ENCODE data around the gene CCNB1.
"Not testable (repeated sequence)": the region's sequence is repeated elsewhere in the genome, so short reads cannot be mapped to it uniquely, and the experiment has no call there.

Gene CCNB1

DNA sequence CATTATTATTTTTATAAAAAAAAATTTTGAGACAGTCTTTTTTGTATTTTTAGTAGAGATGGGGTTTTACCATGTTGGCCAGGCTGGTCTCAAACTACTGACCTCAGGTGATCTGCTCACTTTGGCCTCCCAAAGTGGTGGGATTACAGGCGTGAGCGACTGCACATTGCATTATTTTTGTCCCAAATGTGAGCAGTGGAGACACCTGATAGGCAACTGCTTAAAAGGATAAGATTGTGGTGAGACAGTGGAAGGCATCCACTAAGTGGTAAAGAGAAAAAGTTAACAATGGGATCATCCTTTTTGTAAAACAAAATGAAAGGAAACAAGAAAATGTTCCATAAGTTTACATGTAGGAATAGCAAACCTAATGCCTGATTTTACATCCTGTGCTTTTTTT lies 20.4 kb downstream of the CCNB1 start:
- DNase-seq: no peak

GRCh38 chr5:69188811-69189161 lies 21.8 kb downstream of the CCNB1 start:
- DNase-seq: no peak

GRCh38 chr5:69189162-69190086 lies 22.5 kb downstream of the CCNB1 start, which contains the start of gene CENPH:
CENPH (plus strand) TSS chr5:69189583; CDS start chr5:69189635, 52 bp downstream.
- peak; percentile 93 for DNase-seq

GRCh38 chr5:69202497-69202896 lies 35.5 kb downstream of the CCNB1 start:
- DNase-seq: no peak

- no peak for DNase-seq
These were observed 39.7 kb downstream of the CCNB1 start for GRCh38 chr5:69206528-69207190.

DNA sequence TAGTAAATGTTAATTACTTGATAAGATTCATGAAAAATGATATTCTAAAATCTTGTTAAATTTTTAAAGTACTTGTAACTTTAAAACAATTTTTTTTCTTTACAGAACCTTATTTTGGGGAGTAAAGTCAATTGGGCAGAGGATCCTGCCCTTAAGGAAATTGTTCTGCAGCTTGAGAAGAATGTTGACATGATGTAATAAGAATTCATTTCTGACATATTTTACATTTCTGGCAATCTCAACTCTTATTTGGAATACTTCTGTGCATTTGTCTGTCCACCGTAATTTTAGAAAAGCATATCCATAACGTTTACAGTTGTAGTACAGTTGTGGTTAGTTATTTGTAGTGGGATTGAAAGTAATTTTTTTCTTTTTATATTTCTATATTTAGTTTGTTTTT lies 42.7 kb downstream of the CCNB1 start:
- DNase-seq: no peak

GRCh38 chr5:69211200-69211599 lies 44.2 kb downstream of the CCNB1 start:
- no peak for DNase-seq

- peak; percentile 30 for DNase-seq
These were observed 45.1 kb downstream of the CCNB1 start for GRCh38 chr5:69212022-69212421.

DNA sequence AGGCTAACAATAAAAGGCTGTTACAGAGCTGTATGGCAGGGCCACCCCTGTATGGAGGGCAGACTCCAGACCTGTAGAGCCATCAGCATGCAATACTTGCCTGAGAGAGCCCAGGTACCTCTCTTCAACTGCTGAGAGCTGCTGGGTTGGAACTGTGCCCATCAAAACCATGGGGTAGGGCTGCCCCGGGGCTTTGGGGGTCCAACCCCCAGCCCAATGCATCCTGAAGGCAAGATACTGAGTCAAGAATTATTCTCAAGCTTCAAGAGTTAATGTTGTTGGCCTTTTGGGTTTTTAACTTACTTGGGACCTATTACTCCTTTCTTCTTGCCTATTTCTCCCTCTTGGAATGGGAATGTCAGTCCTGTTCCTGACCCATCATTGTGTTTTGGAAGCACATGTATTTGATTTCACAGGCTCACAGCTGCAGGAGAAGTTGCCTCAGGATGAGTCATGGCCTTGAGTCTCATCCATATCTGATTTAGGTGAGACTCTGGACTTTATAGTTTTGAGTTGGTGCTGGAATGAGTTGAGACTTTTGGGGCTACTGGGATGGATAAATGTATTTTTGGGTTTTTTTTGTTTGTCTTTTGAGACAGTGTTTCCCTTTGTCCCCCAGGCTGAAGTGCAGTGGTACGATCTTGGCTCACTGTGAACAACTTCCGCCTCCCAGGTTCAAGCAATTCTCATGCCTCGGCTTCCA lies 46.7 kb downstream of the CCNB1 start:
- no peak for DNase-seq

- DNase-seq: no peak
These were observed 50.2 kb downstream of the CCNB1 start for GRCh38 chr5:69217151-69217511.

DNA sequence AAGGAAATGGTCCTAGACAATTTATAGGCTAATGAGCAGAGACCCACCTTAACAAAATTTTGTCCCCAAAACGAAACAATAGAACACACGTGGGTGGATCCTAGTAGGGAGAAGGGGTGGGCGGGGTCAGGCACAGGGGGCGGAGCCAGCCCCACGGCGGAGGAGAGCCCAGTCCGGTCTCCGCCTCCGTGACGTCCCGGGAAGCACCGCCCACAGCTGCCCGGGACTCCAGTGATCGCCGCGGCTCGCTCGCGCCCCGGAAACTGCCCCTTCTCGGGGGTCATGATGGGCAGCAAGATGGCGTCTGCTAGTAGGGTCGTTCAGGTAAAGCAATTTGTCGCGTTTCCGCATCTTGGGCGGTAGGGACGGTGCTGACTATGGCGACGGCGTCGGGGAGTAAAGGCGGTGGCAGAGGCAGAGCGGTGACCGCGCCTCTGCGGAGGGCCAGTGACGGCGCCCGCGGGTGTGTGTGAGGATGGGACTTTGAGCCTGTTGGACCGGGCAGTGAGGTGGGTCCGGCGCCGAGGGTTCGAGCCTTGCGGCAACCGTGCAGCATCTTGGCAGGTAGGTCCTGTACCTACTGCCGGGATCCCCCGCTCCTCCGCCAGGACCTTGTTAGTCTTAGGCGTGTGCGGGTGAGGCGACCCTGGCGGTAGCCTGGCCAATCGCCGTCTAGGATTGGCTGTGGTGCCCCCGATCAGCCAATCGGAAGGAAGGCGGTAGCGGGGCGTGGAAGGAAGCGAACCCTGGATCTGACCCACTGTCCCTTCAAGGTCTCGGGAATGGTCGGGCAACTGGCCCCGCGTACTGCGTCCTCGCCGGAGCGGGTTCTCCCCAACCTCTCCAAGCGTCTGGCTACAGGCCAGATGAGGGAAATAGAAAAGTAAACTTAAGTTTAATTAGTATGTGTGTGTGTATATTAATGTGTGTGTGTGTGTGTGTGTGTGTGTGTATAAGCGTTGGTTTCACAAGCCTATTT lies 50.9 kb downstream of the CCNB1 start:
- DNase-seq: peak; percentile 96

DNA sequence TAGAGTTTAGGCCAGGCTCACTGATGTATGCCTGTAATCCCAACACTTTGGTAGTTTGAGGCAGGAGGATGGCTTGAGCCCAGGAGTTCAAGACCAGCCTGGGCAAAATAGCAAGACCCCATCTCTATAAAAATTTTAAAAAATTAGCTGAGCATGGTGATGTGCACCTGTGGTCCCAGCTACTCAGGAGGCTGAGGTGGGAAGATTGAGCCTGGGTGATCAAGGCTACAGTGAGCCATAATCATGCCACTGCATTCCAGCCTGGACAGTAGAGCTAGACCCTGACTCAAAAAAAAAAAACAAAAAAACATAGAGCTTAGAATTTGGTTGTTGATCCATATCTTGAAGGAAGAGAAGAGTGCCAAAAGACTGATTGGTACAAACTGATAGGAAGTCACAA lies 53.0 kb downstream of the CCNB1 start:
- DNase-seq: no peak

GRCh38 chr5:69220371-69220770 lies 53.4 kb downstream of the CCNB1 start:
- DNase-seq: not testable (repeated sequence)

DNA sequence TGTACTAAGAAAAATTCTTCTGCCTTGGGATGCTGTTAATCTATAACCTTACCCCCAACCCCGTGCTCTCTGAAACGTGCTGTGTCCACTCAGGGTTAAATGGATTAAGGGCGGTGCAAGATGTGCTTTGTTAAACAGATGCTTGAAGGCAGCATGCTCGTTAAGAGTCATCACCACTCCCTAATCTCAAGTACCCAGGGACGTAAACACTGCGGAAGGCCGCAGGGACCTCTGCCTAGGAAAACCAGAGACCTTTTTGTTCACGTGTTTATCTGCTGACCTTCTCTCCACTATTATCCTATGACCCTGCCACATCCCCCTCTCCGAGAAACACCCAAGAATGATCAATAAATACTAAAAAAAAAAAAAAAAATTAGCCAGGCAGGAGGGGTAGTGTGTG lies 53.9 kb downstream of the CCNB1 start:
- not testable (repeated sequence) for DNase-seq

DNA sequence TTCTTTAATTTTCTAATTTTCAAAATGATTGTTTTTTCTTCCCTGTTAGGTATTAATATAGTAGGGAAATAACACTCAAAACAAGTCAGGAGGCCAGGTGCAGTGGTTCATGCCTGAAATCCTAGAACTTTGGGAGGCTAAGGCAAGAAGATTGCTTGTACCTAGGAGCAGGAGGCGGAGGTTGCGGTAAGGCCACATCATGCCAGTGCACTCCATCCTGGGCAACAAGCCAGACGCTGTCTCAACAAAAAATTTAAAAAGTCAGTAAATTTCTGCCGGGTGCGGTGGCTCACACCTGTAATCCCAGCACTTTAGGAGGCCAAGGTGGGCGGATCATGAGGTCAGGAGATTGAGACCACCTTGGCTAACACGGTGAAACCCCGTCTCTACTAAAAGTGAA lies 57.6 kb downstream of the CCNB1 start:
- DNase-seq: no peak

DNA sequence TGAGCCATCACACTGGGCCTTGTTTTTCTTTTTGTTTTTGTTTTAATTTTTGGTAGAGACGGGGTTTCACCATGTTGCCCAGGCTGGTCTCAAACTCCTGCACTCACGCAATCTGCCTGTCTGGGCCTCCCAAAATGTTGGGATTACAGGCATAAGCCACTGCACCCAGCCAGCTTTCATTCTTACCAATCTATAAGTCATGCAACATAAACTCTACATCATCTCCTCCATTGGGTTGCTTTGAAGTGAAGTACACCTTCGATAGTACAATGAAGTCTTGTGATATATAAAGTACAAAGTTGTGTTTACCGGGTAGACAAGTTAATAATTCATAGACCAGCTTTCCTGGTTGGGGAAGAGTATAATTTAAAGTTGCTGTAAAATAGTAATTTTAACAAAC lies 58.9 kb downstream of the CCNB1 start:
- DNase-seq: no peak

All from CD4-positive, alpha-beta T cell treated with Interleukin-21 for 1 hour (primary cell).